ENCODE measurements around the gene MYO5B.
A peak's percentile ranks its signal among the peaks of the same experiment; 100 is the strongest.
"Not testable (repeated sequence)": the region's sequence is repeated elsewhere in the genome, so short reads cannot be mapped to it uniquely, and the experiment has no call there.

The MYO5B gene

GRCh38 chr18:50194631-50195532 lies at the start of gene MYO5B:
TSS of gene MYO5B (minus strand) at chr18:50195147. CDS start at chr18:50194793, 354 bp downstream.
- DNase-seq (ENCODE audit: low read depth): no peak

- not testable (repeated sequence) for DNase-seq (ENCODE audit: low read depth)
These were observed 46.8 kb upstream of the MYO5B start for GRCh38 chr18:50241768-50242167.

GRCh38 chr18:50240080-50240563 lies 45.2 kb upstream of the MYO5B start:
- DNase-seq (ENCODE audit: low read depth): peak; percentile 35

- no peak for DNase-seq (ENCODE audit: low read depth)
These were observed 37.5 kb upstream of the MYO5B start for GRCh38 chr18:50232419-50232818.

GRCh38 chr18:50231621-50232020 lies 36.7 kb upstream of the MYO5B start:
- peak; percentile 2 for DNase-seq (ENCODE audit: low read depth)

GRCh38 chr18:50220249-50220648 lies 25.3 kb upstream of the MYO5B start:
- not testable (repeated sequence) for DNase-seq (ENCODE audit: low read depth)

- peak; percentile 46 for DNase-seq (ENCODE audit: low read depth)
These were observed 23.7 kb upstream of the MYO5B start for GRCh38 chr18:50218432-50219197.

GRCh38 chr18:50209311-50209710 lies 14.4 kb upstream of the MYO5B start:
- DNase-seq (ENCODE audit: low read depth): no peak

GRCh38 chr18:50207722-50208121 lies 12.8 kb upstream of the MYO5B start:
- no peak for DNase-seq (ENCODE audit: low read depth)

GRCh38 chr18:50203801-50204604 lies 9.1 kb upstream of the MYO5B start:
- peak; percentile 54 for DNase-seq (ENCODE audit: low read depth)

GRCh38 chr18:50201476-50202018 lies 6.6 kb upstream of the MYO5B start:
- DNase-seq (ENCODE audit: low read depth): no peak

- DNase-seq (ENCODE audit: low read depth): no peak
These were observed 5.0 kb upstream of the MYO5B start for GRCh38 chr18:50199921-50200320.

GRCh38 chr18:50199346-50199855 lies 4.5 kb upstream of the MYO5B start:
- no peak for DNase-seq (ENCODE audit: low read depth)

- no peak for DNase-seq (ENCODE audit: low read depth)
These were observed 1.3 kb upstream of the MYO5B start for GRCh38 chr18:50196261-50196660.

GRCh38 chr18:50195689-50196088 lies 742 bp upstream of the MYO5B start:
- DNase-seq (ENCODE audit: low read depth): no peak

- no peak for DNase-seq (ENCODE audit: low read depth)
These were observed 934 bp downstream of the MYO5B start for GRCh38 chr18:50193796-50194630.

GRCh38 chr18:50192995-50193795 lies 1.8 kb downstream of the MYO5B start:
- no peak for DNase-seq (ENCODE audit: low read depth)

- no peak for DNase-seq (ENCODE audit: low read depth)
These were observed 4.0 kb downstream of the MYO5B start for GRCh38 chr18:50190926-50191325.

- peak; percentile 13 for DNase-seq (ENCODE audit: low read depth)
These were observed 4.7 kb downstream of the MYO5B start for GRCh38 chr18:50190236-50190635.

GRCh38 chr18:50189160-50189559 lies 5.8 kb downstream of the MYO5B start:
- no peak for DNase-seq (ENCODE audit: low read depth)

Data from ELR (cell line).